ENCODE measurements around the gene MMP20.

GRCh38 chr11:102596578-102596977 is 28.6 kb downstream of the MMP20 start:
- no peak for TF ChIP-seq CTCF (IDR thresholded peaks at IDR 0.05; ENCODE audit: extremely low read depth in 1 of 2, insufficient read depth in 1 of 2, low read depth in 1 of 2, low read length in 2 of 2)
- TF ChIP-seq POLR2AphosphoS5 (IDR thresholded peaks at IDR 0.05; ENCODE audit: insufficient read depth, low read depth, low read length), result no peak
- no peak for TF ChIP-seq MAX (IDR thresholded peaks at IDR 0.05; ENCODE audit: insufficient read depth, insufficient read length)
- TF ChIP-seq POLR2A (IDR thresholded peaks at IDR 0.05; ENCODE audit: low read depth, low read length), result no peak
- TF ChIP-seq EZH2 (IDR thresholded peaks at IDR 0.05; ENCODE audit: borderline replicate concordance, low read depth, low read length, severe bottlenecking), result no peak
- no peak for TF ChIP-seq FOS (IDR thresholded peaks at IDR 0.05; ENCODE audit: borderline replicate concordance, insufficient read depth, low read length)

All from endothelial cell of umbilical vein (primary cell).